Activated CD4-positive, alpha-beta T cell treated with anti-CD3 and anti-CD28 coated beads, Interleukin-2, amount 50 U/mL, for 48 hours (primary cell): ENCODE data around the gene PCED1A.
"Not testable (repeated sequence)": the region's sequence is repeated elsewhere in the genome, so short reads cannot be mapped to it uniquely, and the experiment has no call there.

Experiments
- DNase-seq, 2 experiments: peaks; one replicate each; pipeline ENCODE4 v3.0.0-alpha.2; 2020

Gene PCED1A

DNA sequence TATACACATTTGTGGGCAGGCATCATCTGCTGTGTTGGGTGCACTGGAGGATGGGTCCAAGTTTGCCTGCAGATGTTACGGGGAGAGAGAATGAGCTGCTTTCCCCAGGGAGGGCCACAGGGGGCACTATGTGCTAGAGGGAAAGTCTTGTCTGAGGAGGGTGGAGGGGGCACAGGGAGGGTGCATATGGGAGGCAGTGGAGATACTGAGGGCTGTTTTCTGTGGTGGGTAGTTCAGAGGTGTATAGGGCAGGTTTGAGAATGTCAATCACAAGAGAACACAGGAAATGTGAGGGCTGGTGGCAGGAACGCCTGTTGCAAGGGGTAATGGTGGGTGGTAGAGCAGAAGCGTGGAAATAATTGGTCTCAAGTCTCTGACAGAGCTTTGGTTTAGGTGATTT, 25.2 kb upstream of the PCED1A start:
- DNase-seq = peak; percentile 44 to 56

- DNase-seq = no peak
These were observed 24.6 kb upstream of the PCED1A start for GRCh38 chr20:2865101-2865500.

- no peak for DNase-seq
These were observed 24.2 kb upstream of the PCED1A start for GRCh38 chr20:2864626-2865025.

GRCh38 chr20:2859330-2860121, 19.1 kb upstream of the PCED1A start:
- DNase-seq = no peak

GRCh38 chr20:2858591-2858990, 18.1 kb upstream of the PCED1A start:
- DNase-seq = no peak

- DNase-seq = no peak
These were observed 10.6 kb upstream of the PCED1A start for GRCh38 chr20:2851086-2851485.

GRCh38 chr20:2849529-2849928, 9.1 kb upstream of the PCED1A start:
- DNase-seq = no peak

DNA sequence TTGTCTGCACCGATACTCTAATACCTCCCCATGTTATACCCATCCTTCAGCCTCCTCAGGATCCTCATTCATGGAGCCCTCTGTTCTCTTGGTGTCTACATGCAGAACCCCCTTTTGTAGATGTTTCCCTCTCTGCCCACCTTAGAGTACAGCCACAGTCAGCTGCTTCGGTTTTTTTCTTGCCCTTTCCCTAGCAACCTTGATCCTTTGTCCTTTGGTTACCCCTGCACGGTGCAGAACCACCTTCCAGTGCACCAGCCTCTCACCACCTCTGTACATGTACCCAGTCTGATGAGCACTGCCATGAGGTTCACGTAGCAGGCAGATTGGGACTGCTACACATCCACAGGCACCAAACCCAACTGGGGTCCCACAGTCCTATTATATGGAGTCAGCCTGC, 7.3 kb upstream of the PCED1A start:
- DNase-seq = no peak

DNA sequence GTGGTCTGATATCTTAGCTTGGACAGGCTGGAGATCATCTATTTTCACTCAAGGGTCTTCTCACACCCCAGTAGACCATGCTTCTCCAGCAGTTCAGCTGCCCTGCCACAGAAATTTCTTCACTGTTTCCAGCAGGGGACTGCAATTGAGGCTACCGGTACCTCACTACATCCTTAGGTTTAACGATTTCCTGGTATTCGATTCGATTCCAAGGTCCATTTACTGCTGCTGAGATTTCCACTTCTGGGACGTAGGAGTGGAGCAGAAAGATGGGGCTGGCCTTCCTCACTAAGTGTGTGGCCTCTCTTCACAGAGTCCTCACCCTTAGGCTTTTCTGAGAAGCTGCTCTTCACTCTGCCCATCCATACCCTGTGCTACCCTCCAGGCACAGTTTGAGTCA, 6.2 kb upstream of the PCED1A start:
- DNase-seq = no peak

DNA sequence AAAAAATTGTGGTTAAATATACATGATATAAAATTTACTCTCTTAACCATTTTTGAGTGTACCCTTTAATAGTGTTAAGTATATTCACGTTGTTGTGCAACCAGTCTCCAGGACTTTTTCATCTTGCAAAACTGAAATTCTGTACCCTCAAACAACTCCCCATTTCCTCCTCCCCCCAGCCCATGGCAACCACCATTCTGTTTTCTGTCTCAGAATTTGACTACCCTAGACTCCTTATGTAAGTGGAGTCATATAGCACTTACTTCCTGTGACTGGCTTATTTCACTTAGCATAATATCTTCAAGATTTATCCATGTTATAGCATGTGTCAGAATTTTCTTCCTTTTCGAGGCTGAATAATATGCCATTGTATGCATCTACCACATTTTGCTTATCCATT, 5.2 kb upstream of the PCED1A start:
- DNase-seq = no peak

GRCh38 chr20:2840967-2841531, 594 bp upstream of the PCED1A start:
- DNase-seq = peak; percentile 56 to 63

- no peak for DNase-seq
These were observed 720 bp downstream of the PCED1A start for GRCh38 chr20:2839732-2840137.

DNA sequence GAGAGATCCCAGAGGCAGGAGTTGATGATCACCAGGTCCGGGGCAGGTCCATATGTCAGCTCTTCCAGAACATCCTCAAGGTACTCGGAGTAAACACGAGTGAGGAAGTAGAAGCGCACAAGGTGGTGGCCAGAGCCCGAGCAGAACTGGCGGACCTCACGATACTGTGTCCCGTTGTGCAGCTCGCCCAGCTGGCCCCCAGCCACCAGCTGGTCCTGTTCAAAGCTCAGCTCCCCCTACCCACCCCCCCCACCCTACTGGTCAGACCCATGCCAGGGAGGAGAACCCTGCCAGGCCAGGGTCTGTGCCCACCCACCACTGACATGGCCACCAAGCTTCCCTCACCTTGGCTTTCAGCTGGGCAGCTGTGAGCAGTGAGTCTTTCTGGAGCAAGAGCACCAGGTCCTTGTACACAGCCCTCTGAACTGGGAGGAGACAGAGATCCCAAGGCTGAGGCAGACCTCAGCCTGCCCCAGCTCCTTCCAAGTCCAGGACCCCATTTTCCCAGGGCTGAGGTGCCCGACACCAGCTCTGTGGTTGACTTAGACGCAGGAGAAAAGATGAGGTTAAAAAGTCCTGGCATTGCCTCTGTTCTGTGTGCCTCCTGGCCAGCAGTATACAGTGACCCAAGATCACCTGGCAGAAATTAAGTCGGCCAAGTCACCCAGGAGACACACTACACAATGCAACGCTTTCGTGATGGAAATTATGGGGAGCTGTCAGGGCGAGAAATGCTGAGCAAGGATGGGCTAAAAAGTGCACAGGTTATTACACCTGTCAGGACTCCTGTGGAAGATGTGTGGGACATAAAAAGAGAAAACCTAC, 1.4 kb downstream of the PCED1A start:
- DNase-seq = no peak

GRCh38 chr20:2838170-2838797, 2.2 kb downstream of the PCED1A start:
- no peak for DNase-seq

DNA sequence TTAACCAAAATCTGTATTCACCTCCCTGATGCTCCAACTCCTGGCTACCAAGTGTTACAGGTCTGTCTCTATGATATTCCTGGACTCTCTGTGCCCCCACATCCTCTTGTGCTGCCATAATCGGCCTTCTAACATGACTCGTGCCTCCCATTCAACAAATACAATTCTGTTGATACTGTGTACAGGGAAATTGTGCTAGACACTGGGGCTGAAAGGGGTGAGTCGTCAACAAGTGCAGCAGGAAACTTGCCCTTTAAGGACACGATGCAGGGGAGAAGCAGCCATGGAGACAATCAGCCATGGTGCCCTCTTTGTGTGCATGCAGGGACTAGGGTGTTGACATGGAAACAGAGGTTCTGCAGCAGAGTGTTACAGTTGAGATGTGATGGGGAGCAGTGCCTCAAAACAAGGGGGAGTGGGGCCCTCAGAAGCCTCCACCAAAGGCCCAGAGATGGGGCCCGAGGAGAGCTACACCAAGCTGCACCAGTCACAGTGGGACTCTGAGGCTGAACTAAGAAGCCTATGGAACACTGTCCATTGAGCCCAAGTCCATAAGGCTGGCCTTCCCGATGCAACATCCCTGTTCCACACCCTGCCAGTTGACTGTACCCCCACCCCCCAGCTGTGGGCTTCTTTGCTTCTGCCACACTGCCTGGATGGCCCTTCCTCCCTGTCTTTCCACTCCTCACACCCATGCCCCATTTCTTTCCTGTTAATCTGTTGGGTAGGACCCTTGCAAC, 3.1 kb downstream of the PCED1A start:
- DNase-seq = no peak

GRCh38 chr20:2836035-2836434, 4.4 kb downstream of the PCED1A start:
- no peak for DNase-seq

GRCh38 chr20:2835331-2835796, 5.1 kb downstream of the PCED1A start:
- no peak for DNase-seq

DNA sequence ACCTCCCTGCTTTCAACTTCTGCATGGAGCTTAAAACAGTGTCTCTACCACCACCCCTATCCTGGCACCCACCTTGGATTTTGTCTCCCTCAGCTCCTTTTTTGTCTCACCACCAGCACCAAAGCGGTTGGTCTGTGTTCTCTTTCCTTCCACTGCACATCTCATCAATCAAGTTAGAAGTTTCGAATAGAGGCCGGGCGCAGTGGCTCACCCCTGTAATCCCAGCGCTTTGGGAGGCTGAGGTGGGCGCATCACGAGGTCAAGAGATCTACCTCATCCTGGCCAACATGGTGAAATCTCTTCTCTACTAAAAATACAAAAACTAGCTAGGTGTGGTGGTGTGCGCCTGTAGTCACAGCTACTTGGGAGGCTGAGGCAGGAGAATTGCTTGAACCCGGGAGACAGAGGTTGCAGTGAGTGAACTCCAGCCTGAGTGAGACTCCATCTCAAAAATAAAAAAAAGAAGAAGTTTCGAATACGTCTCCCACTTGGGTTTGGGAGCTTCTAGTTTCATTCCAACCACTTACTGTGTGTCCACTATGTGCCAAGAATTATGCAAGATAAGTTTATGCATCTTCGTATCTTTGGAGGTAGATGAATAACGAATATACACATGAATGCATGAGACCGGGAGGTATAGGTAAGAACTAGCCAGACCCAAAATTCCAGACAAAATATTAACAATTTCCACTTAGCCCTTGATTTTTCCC, 5.9 kb downstream of the PCED1A start:
- no peak for DNase-seq

- no peak for DNase-seq
These were observed 6.7 kb downstream of the PCED1A start for GRCh38 chr20:2833761-2834160.

DNA sequence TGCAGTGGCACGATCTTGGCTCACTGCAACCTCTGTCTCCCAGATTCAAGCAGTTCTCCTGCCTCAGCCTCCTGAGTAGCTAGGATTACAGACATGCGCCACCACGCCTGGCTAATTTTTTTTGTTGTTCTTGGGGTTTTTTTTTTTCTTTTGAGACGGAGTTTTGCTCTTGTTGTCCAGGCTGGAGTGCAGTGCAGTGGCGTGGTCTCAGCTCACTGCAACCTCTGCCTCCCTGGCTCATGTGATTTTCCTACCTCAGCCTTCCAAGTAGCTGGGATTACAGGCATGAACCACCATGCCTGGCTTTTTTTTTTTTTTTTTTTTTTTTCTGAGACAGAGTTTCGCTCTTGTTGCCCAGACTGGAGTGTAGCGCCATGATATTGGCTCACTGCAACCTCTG, 9.2 kb downstream of the PCED1A start:
- DNase-seq = not testable (repeated sequence)

DNA sequence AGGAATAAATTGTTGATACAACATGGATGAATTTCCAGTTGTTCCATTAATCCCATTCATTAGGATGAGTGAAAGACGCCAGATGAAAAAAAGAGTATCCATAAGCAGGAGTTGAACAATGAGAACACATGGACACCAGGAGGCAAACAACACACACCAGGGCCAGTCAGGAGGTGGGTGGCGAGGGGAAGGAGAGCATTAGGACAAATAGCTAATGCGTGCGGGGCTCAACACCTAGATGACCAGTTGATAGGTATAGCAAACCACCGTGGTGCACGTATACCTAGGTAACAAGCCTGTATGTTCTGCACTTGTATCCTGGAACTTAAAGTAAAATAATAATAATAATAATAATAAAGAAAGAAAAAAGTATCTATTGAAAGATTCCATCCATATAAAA, 11.1 kb downstream of the PCED1A start:
- DNase-seq = no peak

DNA sequence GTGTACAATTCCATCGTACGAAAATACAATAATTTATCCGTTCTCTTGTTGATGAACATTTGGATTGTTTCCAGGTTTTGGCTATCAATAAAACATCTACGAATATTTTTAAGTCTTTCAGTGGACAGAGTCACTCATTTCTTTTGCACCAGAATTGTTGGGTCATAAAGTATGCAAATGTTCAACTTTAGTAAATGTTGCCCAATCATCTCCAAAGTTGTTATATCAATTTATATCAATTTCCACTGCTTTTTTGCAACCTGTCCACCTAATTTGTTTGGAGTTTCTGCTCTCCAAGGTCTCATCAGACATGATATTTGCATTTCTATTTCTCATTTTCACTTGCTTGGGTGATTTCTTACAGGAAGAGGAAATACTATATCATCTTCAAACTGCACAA, 13.8 kb downstream of the PCED1A start:
- no peak for DNase-seq
